B cell (primary cell): Measurements from ENCODE around the gene SHISA7. TPM values are rescaled to one million over a fixed set of nuclear protein-coding genes. Genes with fewer than 3 reads are reported as not detected.

Source experiments
- ATAC-seq: fragments of 200-7000 bp; cut with Tn5 transposase; one replicate; pipeline ENCODE4 v1.10.0; 2021; ENCODE audit warnings: low read depth, mild to moderate bottlenecking, moderate number of reproducible peaks, moderate library complexity
- CTCF ChIA-PET: fragments of 350-600 bp; sonication (Branson Sonifier 250); formaldehyde crosslinking; loops from one replicate; lab custom pipeline; 2021; ENCODE audit warnings: antibody characterized with exemption, inconsistent platforms; lab: Charles Lee
- POLR2A ChIA-PET: fragments of 350-600 bp; sonication (Branson Sonifier 250); formaldehyde crosslinking; loops from one replicate; lab custom pipeline; 2021; ENCODE audit warnings: antibody characterized with exemption; lab: Charles Lee
- DNase-seq: peaks from one replicate; pipeline ENCODE4 v3.0.0; 2013
- H2AFZ ChIP-seq: 2 replicates; pipeline ENCODE4 v1.6.1; 2012; ENCODE audit warnings: mild to moderate bottlenecking, low read depth, low read length; ENCODE audit not compliant: insufficient read depth, poor library complexity, severe bottlenecking
- H3K27ac ChIP-seq, 2 donors: 1 replicate in 1 of 2; 2 replicates in 1 of 2; pipeline ENCODE4 v1.5.1; 2012 to 2013; ENCODE audit warnings: low read length in 2 of 2, mild to moderate bottlenecking in 2 of 2, moderate library complexity in 1 of 2
- H3K27me3 ChIP-seq, 4 experiments: fragments of 200-600 bp in 1 of 4; sonication (generic) in 1 of 4; replicated peaks in 1 of 4; 1 replicate in 2 of 4; 2 replicates in 2 of 4; pipeline versions ENCODE4 v1.6.1 to v1.7.0; 2013 to 2016; ENCODE audit warnings: low read length in 3 of 4, mild to moderate bottlenecking in 2 of 4, mixed read lengths in 1 of 4, moderate library complexity in 1 of 4; ENCODE audit not compliant: insufficient read depth in 4 of 4, control insufficient read depth in 3 of 4; ENCODE audit errors: control extremely low read depth in 1 of 4
- H3K36me3 ChIP-seq, 2 experiments: replicated peaks in 1 of 2; 1 replicate in 1 of 2; 2 replicates in 1 of 2; pipeline versions ENCODE4 v1.6.1 to v1.7.1; 2013; ENCODE audit warnings: low read length in 1 of 2; ENCODE audit not compliant: insufficient read depth in 2 of 2, control insufficient read depth in 1 of 2; ENCODE audit errors: control extremely low read depth in 1 of 2, extremely low read depth in 1 of 2
- H3K4me1 ChIP-seq, 2 donors: fragments of 200-600 bp in 1 of 2; sonication (generic) in 1 of 2; 1 replicate in 1 of 2; 2 replicates in 1 of 2; pipeline versions ENCODE4 v1.5.1 to v1.6.1; 2013 to 2017; ENCODE audit warnings: low read length in 2 of 2; ENCODE audit not compliant: control insufficient read depth in 2 of 2, insufficient read depth in 2 of 2
- H3K4me2 ChIP-seq: replicated peaks from 2 replicates; pipeline ENCODE3; 2012; ENCODE audit warnings: mild to moderate bottlenecking, low read depth, low read length; ENCODE audit not compliant: poor library complexity, severe bottlenecking
- H3K4me3 ChIP-seq, 5 experiments: fragments of 200-600 bp in 1 of 5; sonication (generic) in 1 of 5; 1 replicate in 3 of 5; 2 replicates in 2 of 5; pipeline versions ENCODE4 v1.5.1 to v1.7.0; 2011 to 2016; ENCODE audit warnings: low read length in 4 of 5, mild to moderate bottlenecking in 4 of 5, low read depth in 2 of 5, control low read depth in 1 of 5, moderate library complexity in 1 of 5; ENCODE audit not compliant: insufficient read depth in 1 of 5; ENCODE audit errors: control extremely low read depth in 1 of 5, extremely low read depth in 1 of 5
- H3K79me2 ChIP-seq: fragments of 200-600 bp; sonication (generic); one replicate; pipeline ENCODE4 v1.6.0; 2016; ENCODE audit warnings: low read length; ENCODE audit not compliant: control insufficient read depth, insufficient read depth
- H3K9ac ChIP-seq: fragments of 200-600 bp; sonication (generic); 2 replicates; pipeline ENCODE4 v1.6.1; 2017; ENCODE audit warnings: mild to moderate bottlenecking, low read length, moderate library complexity
- H3K9me3 ChIP-seq, 3 donors: one replicate each; pipeline versions ENCODE4 v1.6.1 to v1.7.1; 2013; ENCODE audit warnings: low read length in 2 of 3; ENCODE audit not compliant: control insufficient read depth in 2 of 3, insufficient read depth in 1 of 3; ENCODE audit errors: control extremely low read depth in 1 of 3
- H4K20me1 ChIP-seq: 2 replicates; pipeline ENCODE4 v1.6.0; 2012; ENCODE audit warnings: mild to moderate bottlenecking, low read length; ENCODE audit not compliant: insufficient read depth, control insufficient read depth, poor library complexity, severe bottlenecking
- H3K27ac Mint-ChIP-seq: one replicate; pipeline ENCODE4 v1.8.0; 2021; ENCODE audit warnings: mixed read lengths
- H3K27me3 Mint-ChIP-seq: one replicate; pipeline ENCODE4 v1.8.0; 2021; ENCODE audit warnings: mixed read lengths
- H3K4me1 Mint-ChIP-seq: one replicate; pipeline ENCODE4 v1.8.0; 2021; ENCODE audit warnings: mixed read lengths
- H3K4me3 Mint-ChIP-seq: one replicate; pipeline ENCODE4 v1.8.0; 2021; ENCODE audit warnings: mixed read lengths
- H3K9me3 Mint-ChIP-seq: one replicate; pipeline ENCODE4 v1.8.0; 2022; ENCODE audit warnings: mixed read lengths; ENCODE audit not compliant: insufficient read depth
- EZH2 ChIP-seq: IDR thresholded peaks from 2 replicates; pipeline ENCODE4 v1.6.1; 2012; ENCODE audit warnings: borderline replicate concordance, low read depth, mild to moderate bottlenecking, moderate library complexity, low read length; ENCODE audit not compliant: insufficient read depth, poor library complexity, severe bottlenecking
- WGBS: methylation state at CpG from one replicate; pipeline ENCODE4 v1.1.5; 2013; ENCODE audit warnings: missing lambda C conversion rate; ENCODE audit not compliant: insufficient coverage; 5-methylcytosine and 5-hydroxymethylcytosine counted together
- intact Hi-C: fragments of 100-400 bp; cut with micrococcal nuclease; formaldehyde crosslinking; loops from one replicate; pipeline ENCODE4 v1.10.0; 2022
- polyA plus RNA-seq: library from polyadenylated mRNA; depleted of rRNA; stranded (reverse); fragments of >200 nt; gene quantifications from 2 replicates; pipeline ENCODE4 v1.2.3, GENCODE V29; 2012
- total RNA-seq, 2 donors: library from RNA; stranded (reverse); fragments of 120-200 nt in 1 of 2; gene quantifications; 1 replicate in 1 of 2; 2 replicates in 1 of 2; pipeline versions ENCODE4 v1.2.3 to v1.2.4, GENCODE V29; 2013 to 2022
- TF ChIP-seq, protein P1 (sequence below): fragments of 200-600 bp; IDR thresholded peaks from one replicate; pipeline ENCODE4 v1.8.0; 2022; ENCODE audit warnings: antibody characterized with exemption, mild to moderate bottlenecking

The SHISA7 gene
- total and polyA plus RNA-seq, 2 donors (not counting 1 experiment from before 2014, with no cell fraction given): 0.06 TPM; not detected in 1

DNA sequence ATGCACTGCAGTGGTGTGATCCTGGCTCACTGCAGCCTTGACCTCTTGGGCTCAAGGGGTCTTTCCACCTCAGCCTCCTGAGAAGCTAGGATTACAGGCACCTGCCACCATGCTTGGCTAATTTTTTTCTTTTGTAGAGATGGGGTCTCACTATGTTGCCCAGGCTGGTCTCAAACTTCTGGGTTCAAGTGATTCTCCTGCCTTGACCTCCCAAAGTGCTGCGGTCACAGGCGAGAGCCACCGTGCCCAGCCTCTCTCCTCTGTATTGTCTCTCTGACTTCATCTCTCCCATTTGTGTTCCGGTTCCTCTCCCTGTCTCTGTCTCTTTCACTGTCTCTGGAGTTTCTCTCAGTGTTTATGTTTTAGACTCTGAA is 23.1 kb upstream of the SHISA7 start:
- H3K27ac ChIP-seq: no peak overlapping the region
- peaks cover 0 to 3% (median 0%) of the 10 kb centered on the region in 3 donors for H3K9me3 ChIP-seq
- intact Hi-C loops: no loop called here
- DNase-seq (no peak), ATAC-seq (no peak)
- CTCF ChIA-PET: interaction anchor here (1.0 to 4.1 kb wide), 13 partner anchors 11 to 325 kb away, joined by 3 to 70 read pairs (median 9); partner anchors contain the start of genes PPP6R1, SSC5D, TMEM238 and ZNF628
- no peak overlapping the region for H3K4me2 ChIP-seq
- peaks cover 13% of the 10 kb centered on the region for H3K4me1 Mint-ChIP-seq
- no peaks in the 10 kb centered on the region for H3K9me3 Mint-ChIP-seq
- no peak for TF ChIP-seq EZH2
- no peaks in the 10 kb centered on the region for H4K20me1 ChIP-seq
- no peak overlapping the region for H3K4me3 Mint-ChIP-seq
- 100% methylated on average over 4 of the region's 4 CpGs for WGBS
- H3K27me3 ChIP-seq: no peaks in the 10 kb centered on the region
- peaks cover 9 to 14% of the 10 kb centered on the region in 2 donors for H3K4me1 ChIP-seq
- no peak overlapping the region for H3K27ac Mint-ChIP-seq
- no peak overlapping the region for H3K4me3 ChIP-seq
- no peaks in the 10 kb centered on the region for H3K36me3 ChIP-seq
- H3K27me3 Mint-ChIP-seq: no peaks in the 10 kb centered on the region
- POLR2A ChIA-PET: interaction anchor here (1.1 kb wide), 1 partner anchor 10 kb away, joined by 5 read pairs; the partner anchor contains the start of gene ZNF628
- no peak overlapping the region for H2AFZ ChIP-seq
- H3K9ac ChIP-seq: no peak overlapping the region
- H3K79me2 ChIP-seq: no peaks in the 10 kb centered on the region

DNA sequence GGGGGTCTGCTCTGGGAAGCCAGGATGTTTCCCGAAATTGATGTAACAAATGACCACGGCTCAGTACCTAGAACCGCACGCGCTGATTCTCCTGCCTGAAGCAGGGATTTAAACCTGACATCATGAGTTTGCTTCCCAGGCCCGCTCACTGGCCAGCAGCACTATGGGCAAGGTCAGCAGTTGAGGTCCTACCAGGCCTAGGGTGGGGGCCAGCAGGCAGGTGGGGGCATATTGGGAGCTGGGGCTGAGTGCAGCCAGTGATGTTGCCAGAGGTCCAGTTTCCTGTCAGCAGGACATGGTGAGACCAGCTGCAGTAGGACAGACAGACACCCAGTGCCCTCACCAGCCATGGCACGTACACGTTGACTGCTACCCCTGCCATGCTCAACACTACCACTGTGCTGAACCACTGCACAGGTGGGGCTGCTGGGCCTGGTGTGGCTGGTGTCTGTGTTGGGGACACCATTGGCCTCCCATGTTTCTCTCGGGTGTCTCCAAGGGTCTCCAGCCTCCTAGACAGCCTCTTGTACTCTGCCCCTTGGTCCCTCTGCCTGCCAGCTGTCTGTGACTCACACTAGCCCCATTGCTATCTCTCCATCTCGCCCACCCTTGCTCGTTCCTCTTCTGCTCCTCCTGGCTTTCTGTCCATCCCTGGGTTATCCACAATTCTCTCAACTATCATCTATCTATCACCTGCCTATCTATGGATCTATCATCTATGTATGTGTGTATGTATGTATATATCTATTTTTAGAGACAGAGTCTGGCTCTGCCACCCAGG is 22.6 kb upstream of the SHISA7 start:
- Mint-ChIP-seq H3K4me3 (no peak overlapping the region), H3K4me1 (peaks cover 16% of the 10 kb centered on the region), H3K27ac (no peak overlapping the region), H3K27me3 (no peaks in the 10 kb centered on the region), H3K9me3 (no peaks in the 10 kb centered on the region)
- H3K9ac ChIP-seq: no peak overlapping the region
- no peak overlapping the region for H3K4me3 ChIP-seq
- no peak for DNase-seq
- H4K20me1 ChIP-seq: no peaks in the 10 kb centered on the region
- intact Hi-C loops: no loop called here
- no peaks in the 10 kb centered on the region for H3K27me3 ChIP-seq
- ATAC-seq: no peak
- H2AFZ ChIP-seq: no peak overlapping the region
- no peaks in the 10 kb centered on the region for H3K79me2 ChIP-seq
- no peak overlapping the region for H3K27ac ChIP-seq
- H3K36me3 ChIP-seq: no peaks in the 10 kb centered on the region
- peaks cover 13 to 19% of the 10 kb centered on the region in 2 donors for H3K4me1 ChIP-seq
- WGBS: 94% methylated on average over 7 of the region's 11 CpGs
- TF ChIP-seq, protein P1, sequence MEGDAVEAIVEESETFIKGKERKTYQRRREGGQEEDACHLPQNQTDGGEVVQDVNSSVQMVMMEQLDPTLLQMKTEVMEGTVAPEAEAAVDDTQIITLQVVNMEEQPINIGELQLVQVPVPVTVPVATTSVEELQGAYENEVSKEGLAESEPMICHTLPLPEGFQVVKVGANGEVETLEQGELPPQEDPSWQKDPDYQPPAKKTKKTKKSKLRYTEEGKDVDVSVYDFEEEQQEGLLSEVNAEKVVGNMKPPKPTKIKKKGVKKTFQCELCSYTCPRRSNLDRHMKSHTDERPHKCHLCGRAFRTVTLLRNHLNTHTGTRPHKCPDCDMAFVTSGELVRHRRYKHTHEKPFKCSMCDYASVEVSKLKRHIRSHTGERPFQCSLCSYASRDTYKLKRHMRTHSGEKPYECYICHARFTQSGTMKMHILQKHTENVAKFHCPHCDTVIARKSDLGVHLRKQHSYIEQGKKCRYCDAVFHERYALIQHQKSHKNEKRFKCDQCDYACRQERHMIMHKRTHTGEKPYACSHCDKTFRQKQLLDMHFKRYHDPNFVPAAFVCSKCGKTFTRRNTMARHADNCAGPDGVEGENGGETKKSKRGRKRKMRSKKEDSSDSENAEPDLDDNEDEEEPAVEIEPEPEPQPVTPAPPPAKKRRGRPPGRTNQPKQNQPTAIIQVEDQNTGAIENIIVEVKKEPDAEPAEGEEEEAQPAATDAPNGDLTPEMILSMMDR: no peak
- no peak for TF ChIP-seq EZH2
- ChIA-PET POLR2A (no interaction called here), CTCF (interaction anchor here (2.0 to 4.1 kb wide), 5 partner anchors 11 to 166 kb away, joined by 5 to 70 read pairs (median 34); partner anchors contain the start of genes SSC5D, ZNF628 and ZNF865)
- H3K9me3 ChIP-seq: peaks cover 0 to 3% (median 0%) of the 10 kb centered on the region in 3 donors
- no peak overlapping the region for H3K4me2 ChIP-seq
